Neural progenitor cell (in vitro differentiated cells): ENCODE data around the gene SCAMP2. TPM values are rescaled to one million over a fixed set of nuclear protein-coding genes. Genes with fewer than 3 reads are reported as not detected.

Experiments
- DNase-seq: peaks from one replicate; pipeline ENCODE4 v3.0.0-alpha.2; 2016; ENCODE audit warnings: low spot score
- H2AFZ ChIP-seq: fragments of 200-600 bp; sonication (generic); replicated peaks from 2 replicates; pipeline ENCODE4 v1.6.1; 2016; ENCODE audit warnings: antibody characterized with exemption
- H3F3A ChIP-seq: fragments of 200-600 bp; sonication (generic); 2 replicates; pipeline ENCODE4 v1.6.1; 2016; ENCODE audit warnings: antibody characterized with exemption, low read depth
- H3K27ac ChIP-seq: fragments of 200-600 bp; sonication (generic); 2 replicates; pipeline ENCODE4 v1.5.1; 2016; ENCODE audit warnings: mild to moderate bottlenecking
- H3K27me3 ChIP-seq: fragments of 200-600 bp; sonication (generic); 2 replicates; pipeline ENCODE4 v1.6.1; 2016; ENCODE audit warnings: mild to moderate bottlenecking, moderate library complexity
- H3K36me3 ChIP-seq: fragments of 200-600 bp; sonication (generic); 2 replicates; pipeline ENCODE4 v1.5.1; 2016
- H3K4me1 ChIP-seq: fragments of 200-600 bp; sonication (generic); 2 replicates; pipeline ENCODE4 v1.6.1; 2016; ENCODE audit warnings: mixed run types
- H3K4me2 ChIP-seq: fragments of 200-600 bp; sonication (generic); 2 replicates; pipeline ENCODE4 v1.6.1; 2016
- H3K4me3 ChIP-seq: fragments of 200-600 bp; sonication (generic); 2 replicates; pipeline ENCODE4 v1.5.1; 2016
- H3K79me2 ChIP-seq: fragments of 200-600 bp; sonication (generic); 2 replicates; pipeline ENCODE4 v1.6.1; 2016; ENCODE audit warnings: low read depth
- H3K9ac ChIP-seq: fragments of 200-600 bp; sonication (generic); 2 replicates; pipeline ENCODE4 v1.6.1; 2016
- H3K9me3 ChIP-seq: fragments of 200-600 bp; sonication (generic); 2 replicates; pipeline ENCODE4 v1.5.1; 2016; ENCODE audit warnings: low read depth
- H4K20me1 ChIP-seq: fragments of 200-600 bp; sonication (generic); 2 replicates; pipeline ENCODE4 v1.6.1; 2016; ENCODE audit warnings: low read depth
- H3K27ac Mint-ChIP-seq: 3 replicates; pipeline ENCODE4 v1.8.0; 2021; ENCODE audit warnings: mixed read lengths
- H3K27me3 Mint-ChIP-seq: 2 replicates; pipeline ENCODE4 v1.8.0; 2022; ENCODE audit warnings: low read depth, mild to moderate bottlenecking, inconsistent platforms, moderate library complexity, mixed read lengths; ENCODE audit not compliant: insufficient read depth
- H3K36me3 Mint-ChIP-seq: 3 replicates; pipeline ENCODE4 v1.8.0; 2021; ENCODE audit warnings: mixed read lengths
- H3K4me1 Mint-ChIP-seq: 3 replicates; pipeline ENCODE4 v1.8.0; 2021; ENCODE audit warnings: mixed read lengths
- H3K4me3 Mint-ChIP-seq: 3 replicates; pipeline ENCODE4 v1.8.0; 2021; ENCODE audit warnings: mild to moderate bottlenecking, moderate library complexity, mixed read lengths
- H3K9me3 Mint-ChIP-seq: 3 replicates; pipeline ENCODE4 v1.8.0; 2020; ENCODE audit warnings: mixed read lengths
- EZH2 ChIP-seq: fragments of 200-600 bp; sonication (generic); IDR thresholded peaks from 2 replicates; pipeline ENCODE4 v1.6.1; 2017; ENCODE audit warnings: antibody characterized with exemption, mild to moderate bottlenecking, moderate library complexity
- EZH2phosphoT487 ChIP-seq: fragments of 200-600 bp; sonication (generic); IDR thresholded peaks from 2 replicates; pipeline ENCODE4 v1.6.1; 2017; ENCODE audit warnings: antibody characterized with exemption
- total RNA-seq: library from RNA; depleted of rRNA; stranded (reverse); fragments of >200 nt; gene quantifications from 2 replicates; pipeline ENCODE4 v1.2.3, GENCODE V29; 2015; ENCODE audit warnings: low replicate concordance
- TF ChIP-seq, protein P1 (sequence below): fragments of 200-600 bp; sonication (generic); IDR thresholded peaks from 2 replicates; pipeline ENCODE4 v1.5.1; 2017; ENCODE audit warnings: antibody characterized with exemption, mild to moderate bottlenecking

Gene SCAMP2
- total RNA-seq, 1 donor from 2014 or later, result 19.4 TPM

DNA sequence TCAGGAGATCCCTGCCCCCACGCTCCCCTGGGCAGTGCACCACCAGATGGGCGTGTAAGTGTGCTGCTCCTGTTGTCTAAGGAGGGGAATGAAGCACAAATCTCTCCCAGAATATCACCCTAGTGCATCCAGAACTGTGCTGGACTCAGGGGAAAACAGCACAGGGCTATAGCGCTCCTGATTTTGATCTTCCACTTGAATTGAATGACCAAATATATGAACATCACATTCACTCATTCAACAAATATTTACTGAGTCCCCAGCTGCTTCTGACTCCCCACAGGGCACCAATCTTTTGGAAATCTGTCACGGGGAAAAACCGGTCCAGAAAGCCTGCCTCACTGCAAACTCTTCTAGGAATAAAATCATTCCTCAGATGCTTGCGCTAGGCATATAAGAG is 44.3 kb downstream of the SCAMP2 start:
- H2AFZ ChIP-seq, result no peak overlapping the region
- peaks cover 48% of the 10 kb centered on the region for H3K27me3 Mint-ChIP-seq

DNA sequence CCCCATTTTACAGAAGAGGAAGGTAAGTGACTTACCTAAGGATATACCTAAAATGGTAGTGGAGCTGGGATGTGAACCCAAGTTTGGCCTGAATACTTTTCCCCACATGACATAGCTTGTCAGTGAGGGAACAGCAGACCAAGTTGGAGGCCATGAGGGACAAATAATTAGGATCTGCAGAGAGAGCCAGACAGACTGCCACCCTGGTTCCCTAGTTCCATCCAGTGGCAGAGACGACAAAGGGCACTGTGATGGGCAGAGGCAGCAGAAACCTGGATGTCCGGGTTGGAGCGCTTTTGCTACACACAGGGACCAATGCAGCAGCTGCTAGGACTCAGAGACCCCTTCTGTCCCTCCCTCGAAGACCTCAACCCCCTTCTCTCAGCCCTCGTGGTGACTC is 45.6 kb downstream of the SCAMP2 start:
- peaks cover 14% of the 10 kb centered on the region for H3K4me1 Mint-ChIP-seq
- peaks cover 47% of the 10 kb centered on the region for H3K27me3 Mint-ChIP-seq
- no peak for TF ChIP-seq EZH2
- no peak for TF ChIP-seq EZH2phosphoT487
- TF ChIP-seq, protein P1, sequence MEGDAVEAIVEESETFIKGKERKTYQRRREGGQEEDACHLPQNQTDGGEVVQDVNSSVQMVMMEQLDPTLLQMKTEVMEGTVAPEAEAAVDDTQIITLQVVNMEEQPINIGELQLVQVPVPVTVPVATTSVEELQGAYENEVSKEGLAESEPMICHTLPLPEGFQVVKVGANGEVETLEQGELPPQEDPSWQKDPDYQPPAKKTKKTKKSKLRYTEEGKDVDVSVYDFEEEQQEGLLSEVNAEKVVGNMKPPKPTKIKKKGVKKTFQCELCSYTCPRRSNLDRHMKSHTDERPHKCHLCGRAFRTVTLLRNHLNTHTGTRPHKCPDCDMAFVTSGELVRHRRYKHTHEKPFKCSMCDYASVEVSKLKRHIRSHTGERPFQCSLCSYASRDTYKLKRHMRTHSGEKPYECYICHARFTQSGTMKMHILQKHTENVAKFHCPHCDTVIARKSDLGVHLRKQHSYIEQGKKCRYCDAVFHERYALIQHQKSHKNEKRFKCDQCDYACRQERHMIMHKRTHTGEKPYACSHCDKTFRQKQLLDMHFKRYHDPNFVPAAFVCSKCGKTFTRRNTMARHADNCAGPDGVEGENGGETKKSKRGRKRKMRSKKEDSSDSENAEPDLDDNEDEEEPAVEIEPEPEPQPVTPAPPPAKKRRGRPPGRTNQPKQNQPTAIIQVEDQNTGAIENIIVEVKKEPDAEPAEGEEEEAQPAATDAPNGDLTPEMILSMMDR, result no peak
- H3K4me3 Mint-ChIP-seq, result no peak overlapping the region
- Histone ChIP-seq H3K4me3 (no peak overlapping the region), H3K9ac (no peak overlapping the region), H3K27me3 (peaks cover 58% of the 10 kb centered on the region), H3K9me3 (no peaks in the 10 kb centered on the region), H3K4me1 (peaks cover 10% of the 10 kb centered on the region), H3K79me2 (no peaks in the 10 kb centered on the region), H3K36me3 (no peaks in the 10 kb centered on the region), H2AFZ (no peak overlapping the region), H3F3A (peaks cover 4% of the 10 kb centered on the region), H3K4me2 (no peak overlapping the region), H4K20me1 (peaks cover 20% of the 10 kb centered on the region), H3K27ac (no peak overlapping the region)
- no peaks in the 10 kb centered on the region for H3K36me3 Mint-ChIP-seq
- no peaks in the 10 kb centered on the region for H3K9me3 Mint-ChIP-seq
- H3K27ac Mint-ChIP-seq, result no peak overlapping the region
- no peak for DNase-seq

More for the DNA sequence above, 44.3 kb downstream of the SCAMP2 start:
- no peak overlapping the region for H3K4me3 Mint-ChIP-seq
- Histone ChIP-seq H3K9ac (no peak overlapping the region), H3K4me1 (peaks cover 10% of the 10 kb centered on the region), H3K79me2 (no peaks in the 10 kb centered on the region), H4K20me1 (peaks cover 20% of the 10 kb centered on the region), H3K27me3 (peaks cover 58% of the 10 kb centered on the region), H3F3A (peaks cover 4% of the 10 kb centered on the region), H3K36me3 (no peaks in the 10 kb centered on the region), H3K9me3 (no peaks in the 10 kb centered on the region), H3K4me2 (no peak overlapping the region), H3K4me3 (no peak overlapping the region), H3K27ac (no peak overlapping the region)
- TF ChIP-seq EZH2, result no peak
- no peak for TF ChIP-seq EZH2phosphoT487
- TF ChIP-seq, protein P1, result no peak
- peaks cover 17% of the 10 kb centered on the region for H3K4me1 Mint-ChIP-seq
- no peaks in the 10 kb centered on the region for H3K36me3 Mint-ChIP-seq
- DNase-seq, result no peak
- no peaks in the 10 kb centered on the region for H3K9me3 Mint-ChIP-seq
- H3K27ac Mint-ChIP-seq, result no peak overlapping the region

DNA sequence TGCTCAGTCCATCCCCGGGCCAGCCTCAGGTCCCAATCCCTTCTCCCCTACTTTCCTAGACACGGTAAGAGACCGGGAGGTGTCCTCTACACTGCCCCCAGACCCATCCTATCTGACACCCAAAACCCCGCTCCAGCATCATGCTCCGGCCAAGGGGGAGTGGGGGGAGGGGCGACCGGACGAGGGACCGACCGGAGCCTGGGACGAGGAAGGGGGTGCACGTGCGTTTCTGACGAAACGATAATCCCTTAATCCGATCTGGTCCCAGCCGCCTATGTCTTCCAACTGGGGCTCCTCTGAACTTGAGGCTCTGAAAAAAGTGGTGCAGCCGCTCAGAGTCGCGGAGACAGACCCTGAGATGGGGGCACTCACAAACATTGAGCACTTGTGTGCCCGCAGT is 46.2 kb downstream of the SCAMP2 start:
- Histone ChIP-seq H3K9me3 (no peaks in the 10 kb centered on the region), H3K79me2 (no peaks in the 10 kb centered on the region), H3K27ac (no peak overlapping the region), H2AFZ (no peak overlapping the region), H3F3A (peaks cover 7% of the 10 kb centered on the region), H3K4me1 (peaks cover 14% of the 10 kb centered on the region), H3K9ac (no peak overlapping the region), H4K20me1 (peaks cover 22% of the 10 kb centered on the region), H3K36me3 (no peaks in the 10 kb centered on the region), H3K4me2 (peak overlapping the region; percentile 59), H3K4me3 (no peak overlapping the region), H3K27me3 (peaks cover 58% of the 10 kb centered on the region)
- Mint-ChIP-seq H3K9me3 (no peaks in the 10 kb centered on the region), H3K27ac (no peak overlapping the region), H3K4me3 (peak overlapping the region; percentile 15), H3K27me3 (peaks cover 50% of the 10 kb centered on the region), H3K4me1 (peaks cover 18% of the 10 kb centered on the region), H3K36me3 (no peaks in the 10 kb centered on the region)
- peak; percentile 65 for DNase-seq
- TF ChIP-seq EZH2 (no peak), EZH2phosphoT487 (no peak)
- TF ChIP-seq, protein P1, result no peak
